AG09309 (cell line): ENCODE measurements around the gene TEX54.
A peak's percentile ranks its signal among the peaks of the same experiment; 100 is the strongest.
"Not testable (repeated sequence)": the region's sequence is repeated elsewhere in the genome, so short reads cannot be mapped to it uniquely, and the experiment has no call there.

Source experiments
- DNase-seq: peaks from one replicate; pipeline ENCODE4 v3.0.0-alpha.2; 2010; ENCODE audit warnings: low read depth
- H3K4me3 ChIP-seq: 2 replicates; pipeline ENCODE4 v1.5.1; 2011; ENCODE audit warnings: mild to moderate bottlenecking, low read depth, low read length, moderate library complexity; ENCODE audit not compliant: control insufficient read depth
- TF ChIP-seq, protein P1 (sequence below): IDR thresholded peaks from 2 replicates; pipeline ENCODE4 v1.5.1; 2011; ENCODE audit warnings: mild to moderate bottlenecking, low read depth, low read length, inconsistent platforms; ENCODE audit not compliant: insufficient read depth, control insufficient read depth; ENCODE audit errors: missing control alignments

Gene TEX54

DNA sequence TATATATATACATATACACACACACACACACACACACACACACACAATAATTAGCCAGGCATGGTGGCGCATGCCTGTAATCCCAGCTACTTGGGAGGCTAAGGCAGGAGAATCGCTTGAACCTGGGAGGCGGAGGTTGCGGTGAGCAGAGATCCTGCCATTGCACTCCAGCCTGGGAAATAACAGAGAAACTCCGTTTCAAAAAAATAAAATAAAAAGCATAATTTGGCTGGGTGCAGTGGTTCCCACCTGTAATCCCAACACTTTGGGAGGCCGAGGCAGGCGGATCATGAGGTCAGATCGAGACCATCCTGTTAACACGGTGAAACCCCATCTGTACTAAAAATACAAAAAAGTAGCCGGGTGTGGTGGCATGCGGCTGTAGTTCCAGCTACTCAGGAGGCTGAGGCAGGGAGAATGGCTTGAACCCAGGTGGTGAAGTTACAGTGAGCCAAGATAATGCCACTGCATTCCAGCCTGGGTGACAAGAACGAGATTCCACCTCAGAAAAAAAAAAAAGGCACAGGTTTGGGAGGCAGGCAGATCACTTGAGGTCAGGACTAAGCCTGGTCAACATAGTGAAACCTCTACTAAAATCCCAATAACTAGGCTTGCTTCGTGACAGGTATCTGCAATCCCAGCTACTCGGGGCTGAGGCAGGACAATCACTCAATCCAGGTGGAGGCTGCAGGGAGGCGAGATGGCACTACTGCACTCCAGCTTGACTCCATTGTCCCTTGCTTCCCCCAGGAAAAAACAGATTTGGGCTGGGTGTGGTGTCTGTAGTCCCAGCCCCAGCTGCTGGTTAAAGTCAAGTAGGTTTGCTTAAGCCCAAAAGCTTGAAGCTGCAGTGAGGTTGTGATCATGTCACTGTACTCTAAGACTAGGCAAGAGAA lies 18.5 kb upstream of the TEX54 start:
- no peak overlapping the region for H3K4me3 ChIP-seq
- DNase-seq, result no peak
- TF ChIP-seq, protein P1, sequence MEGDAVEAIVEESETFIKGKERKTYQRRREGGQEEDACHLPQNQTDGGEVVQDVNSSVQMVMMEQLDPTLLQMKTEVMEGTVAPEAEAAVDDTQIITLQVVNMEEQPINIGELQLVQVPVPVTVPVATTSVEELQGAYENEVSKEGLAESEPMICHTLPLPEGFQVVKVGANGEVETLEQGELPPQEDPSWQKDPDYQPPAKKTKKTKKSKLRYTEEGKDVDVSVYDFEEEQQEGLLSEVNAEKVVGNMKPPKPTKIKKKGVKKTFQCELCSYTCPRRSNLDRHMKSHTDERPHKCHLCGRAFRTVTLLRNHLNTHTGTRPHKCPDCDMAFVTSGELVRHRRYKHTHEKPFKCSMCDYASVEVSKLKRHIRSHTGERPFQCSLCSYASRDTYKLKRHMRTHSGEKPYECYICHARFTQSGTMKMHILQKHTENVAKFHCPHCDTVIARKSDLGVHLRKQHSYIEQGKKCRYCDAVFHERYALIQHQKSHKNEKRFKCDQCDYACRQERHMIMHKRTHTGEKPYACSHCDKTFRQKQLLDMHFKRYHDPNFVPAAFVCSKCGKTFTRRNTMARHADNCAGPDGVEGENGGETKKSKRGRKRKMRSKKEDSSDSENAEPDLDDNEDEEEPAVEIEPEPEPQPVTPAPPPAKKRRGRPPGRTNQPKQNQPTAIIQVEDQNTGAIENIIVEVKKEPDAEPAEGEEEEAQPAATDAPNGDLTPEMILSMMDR, result no peak

DNA sequence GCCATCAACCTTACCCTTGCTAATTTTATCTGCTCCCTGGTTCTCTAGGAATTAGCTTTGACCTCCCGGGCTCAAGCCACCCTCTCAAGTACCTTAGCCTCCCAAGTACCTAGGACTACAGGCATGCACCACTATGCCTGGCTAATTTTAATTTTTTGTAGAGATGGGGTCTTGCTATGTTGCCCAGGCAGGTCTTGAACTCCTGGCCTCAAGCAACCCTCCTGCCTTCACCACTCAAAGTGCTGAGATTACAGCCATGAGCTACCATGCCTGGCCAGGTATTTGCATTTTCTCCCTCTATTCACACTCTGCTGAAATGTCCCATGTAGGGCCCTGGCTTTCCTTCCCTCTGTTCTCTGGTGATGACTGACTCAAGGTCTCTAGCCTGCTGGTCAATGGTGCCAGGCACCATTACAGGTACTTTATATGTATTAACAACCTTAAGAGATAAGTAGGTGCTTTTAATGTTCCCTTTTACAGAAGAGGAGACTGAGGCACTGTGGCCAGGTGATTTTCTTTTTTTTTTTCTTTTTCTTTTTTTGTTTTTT lies 15.2 kb upstream of the TEX54 start:
- H3K4me3 ChIP-seq, result no peak overlapping the region
- TF ChIP-seq, protein P1, result no peak
- DNase-seq, result no peak

DNA sequence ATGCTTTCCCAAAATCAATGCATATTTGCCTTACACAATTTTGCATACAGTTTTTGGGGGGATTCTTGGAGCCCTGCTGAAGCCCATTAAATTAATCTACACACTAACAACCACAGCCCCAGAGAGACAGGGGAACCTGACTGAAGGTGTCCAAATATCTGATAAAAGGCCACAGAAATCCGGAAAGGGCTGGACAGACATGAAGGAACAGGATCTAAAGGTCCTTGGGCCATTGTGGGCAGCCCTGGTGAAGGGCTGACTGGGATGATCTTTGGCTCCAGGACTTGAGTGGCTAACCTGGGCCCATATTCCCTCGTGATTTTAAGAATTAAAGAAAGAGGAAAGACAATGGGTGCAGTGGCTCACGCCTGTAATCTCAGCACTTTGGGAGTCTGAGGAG lies 13.5 kb upstream of the TEX54 start:
- no peak for DNase-seq
- TF ChIP-seq, protein P1, result no peak
- no peak overlapping the region for H3K4me3 ChIP-seq

DNA sequence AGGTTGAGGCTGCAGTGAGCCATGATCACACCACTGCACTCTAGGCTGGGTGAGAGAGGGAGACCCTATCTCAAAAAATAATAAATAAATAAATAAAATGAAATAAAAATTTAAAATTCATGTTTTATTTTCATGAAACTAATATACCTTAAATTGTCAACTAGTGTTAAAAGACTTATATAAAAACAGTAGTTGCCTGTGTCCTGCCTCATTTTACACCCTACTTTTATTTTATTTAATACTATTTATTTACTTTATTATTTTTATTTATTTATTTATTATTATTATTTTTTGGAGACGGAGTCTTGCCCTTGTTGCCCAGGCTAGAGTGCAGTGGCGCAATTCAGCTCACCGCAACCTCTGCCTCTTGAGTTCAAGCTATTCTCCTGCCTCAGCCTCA lies 11.5 kb upstream of the TEX54 start:
- H3K4me3 ChIP-seq, result no peak overlapping the region
- TF ChIP-seq, protein P1, result no peak
- no peak for DNase-seq

DNA sequence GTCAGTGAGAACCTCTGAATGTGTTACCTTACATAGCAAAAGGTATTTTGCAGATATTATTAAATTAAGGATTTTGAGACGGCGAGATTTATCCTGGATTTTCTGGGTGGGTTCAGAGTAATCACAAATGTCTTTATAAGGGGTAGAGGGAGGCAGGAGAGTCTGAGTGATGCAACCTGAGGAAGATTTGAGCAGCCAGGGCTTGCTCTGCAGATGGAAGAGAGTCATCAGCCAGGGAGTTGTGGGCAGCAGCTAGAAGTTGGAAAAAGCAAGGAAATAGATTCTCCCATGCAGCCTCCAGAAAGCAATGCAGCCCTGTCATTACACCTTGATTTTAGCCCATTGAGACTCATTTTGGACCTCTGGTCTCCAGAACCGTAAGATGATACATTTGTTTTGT lies 10.8 kb upstream of the TEX54 start:
- H3K4me3 ChIP-seq, result no peak overlapping the region
- TF ChIP-seq, protein P1, result no peak
- DNase-seq, result no peak

DNA sequence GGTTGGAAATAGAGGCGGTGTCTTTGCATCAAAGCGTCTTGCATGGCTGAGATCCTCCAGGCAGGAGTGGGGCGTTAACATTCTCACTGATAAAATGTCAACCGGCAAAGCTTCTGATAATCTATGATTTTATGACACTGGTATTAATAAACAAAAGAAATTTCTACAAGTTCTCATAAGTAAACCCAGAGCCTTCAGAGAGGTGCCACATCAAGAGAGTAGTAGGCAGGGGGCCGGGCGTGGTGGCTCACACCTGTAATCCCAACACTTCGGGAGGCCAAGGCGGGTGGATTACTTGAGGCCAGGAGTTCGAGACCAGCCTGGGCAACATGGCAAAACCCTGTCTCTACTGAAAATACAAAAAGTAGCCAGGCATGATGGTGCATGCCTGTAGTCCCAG lies 10.2 kb upstream of the TEX54 start:
- not testable (repeated sequence) for H3K4me3 ChIP-seq, DNase-seq

DNA sequence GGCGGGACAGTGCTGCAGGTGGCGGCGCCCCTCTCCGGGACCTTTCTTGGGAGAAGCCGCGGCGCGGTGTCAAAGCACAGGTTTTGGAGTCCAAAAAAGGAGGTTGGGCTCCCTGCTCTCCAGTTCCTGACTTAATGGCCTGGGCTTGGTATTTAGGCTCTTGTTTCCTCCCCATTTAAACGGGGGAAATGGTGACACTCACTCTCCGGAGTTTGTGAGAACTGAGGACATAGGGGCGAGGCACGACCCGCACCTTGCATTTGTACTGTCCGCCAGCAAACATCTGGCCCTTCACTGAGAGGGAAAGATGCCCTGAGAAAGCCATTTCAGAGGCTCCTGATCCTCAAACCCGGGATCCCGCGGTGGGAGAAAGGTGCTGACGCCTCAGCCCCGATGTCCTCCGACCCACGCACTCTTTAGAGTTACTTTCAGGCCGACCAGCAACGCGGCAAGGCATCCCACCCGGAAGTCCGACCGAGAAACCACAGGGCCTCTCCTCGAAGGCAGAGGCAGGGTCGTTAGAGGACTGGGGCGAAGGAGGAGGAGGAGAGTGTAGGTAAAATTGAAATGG lies 9.6 kb upstream of the TEX54 start:
- TF ChIP-seq, protein P1, result no peak
- H3K4me3 ChIP-seq, result peak overlapping the region; percentile 38

More for the DNA sequence above, 9.6 kb upstream of the TEX54 start:
- no peak for DNase-seq
